ENCODE data around the gene GGA3. TPM values are rescaled to one million over a fixed set of nuclear protein-coding genes. Genes with fewer than 3 reads are reported as not detected.

GGA3 gene
- polyA plus RNA-seq, 1 donor = 41.3 TPM

DNA sequence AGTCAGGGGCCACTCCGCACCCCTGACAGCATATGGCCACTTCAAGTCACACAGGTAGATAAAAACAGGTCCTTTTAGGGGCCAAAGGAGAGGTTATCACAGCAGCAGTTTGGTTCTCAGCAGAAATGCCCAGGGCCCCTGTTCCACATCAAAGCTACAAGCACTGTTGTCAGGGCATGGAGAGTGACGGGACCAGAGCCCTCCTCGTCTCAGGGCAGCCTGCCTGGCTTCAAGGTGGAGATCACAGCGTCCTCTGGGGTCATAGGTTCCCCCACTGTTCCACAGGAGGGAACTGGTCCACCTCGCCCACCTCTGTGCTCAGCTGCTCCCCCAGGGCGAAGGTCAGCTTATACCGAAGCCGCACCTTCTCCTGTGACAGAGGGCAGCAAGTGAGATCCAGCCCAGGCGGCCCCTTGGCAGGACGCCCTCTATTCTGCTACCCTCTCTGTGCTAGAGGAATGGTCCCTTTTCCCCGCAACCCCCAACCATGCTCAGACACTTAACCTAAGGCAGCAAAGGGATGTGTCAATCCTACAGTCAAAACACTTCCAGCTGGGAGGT, 23.3 kb downstream of the GGA3 start:
- Histone ChIP-seq H3K4me3 (ENCODE audit: low read length) (no peak overlapping the region), H3K9me3 (ENCODE audit: control insufficient read depth, low read depth, low read length) (no peaks in the 10 kb centered on the region), H3K4me1 (ENCODE audit: control insufficient read depth, insufficient read depth, low read length) (peaks cover 41% of the 10 kb centered on the region), H3K27me3 (ENCODE audit: control insufficient read depth, insufficient read depth, low read length) (no peaks in the 10 kb centered on the region), H3K36me3 (ENCODE audit: control insufficient read depth, insufficient read depth, low read length) (peaks cover 88% of the 10 kb centered on the region), H3K27ac (ENCODE audit: low read length) (peak overlapping the region; percentile 37)
- peak; percentile 37 to 71 for DNase-seq
- no CpG with 5 or more reads among the region's 11 CpGs for whole genome bisulfite sequencing (ENCODE audit: insufficient coverage, low lambda C conversion rate)

DNA sequence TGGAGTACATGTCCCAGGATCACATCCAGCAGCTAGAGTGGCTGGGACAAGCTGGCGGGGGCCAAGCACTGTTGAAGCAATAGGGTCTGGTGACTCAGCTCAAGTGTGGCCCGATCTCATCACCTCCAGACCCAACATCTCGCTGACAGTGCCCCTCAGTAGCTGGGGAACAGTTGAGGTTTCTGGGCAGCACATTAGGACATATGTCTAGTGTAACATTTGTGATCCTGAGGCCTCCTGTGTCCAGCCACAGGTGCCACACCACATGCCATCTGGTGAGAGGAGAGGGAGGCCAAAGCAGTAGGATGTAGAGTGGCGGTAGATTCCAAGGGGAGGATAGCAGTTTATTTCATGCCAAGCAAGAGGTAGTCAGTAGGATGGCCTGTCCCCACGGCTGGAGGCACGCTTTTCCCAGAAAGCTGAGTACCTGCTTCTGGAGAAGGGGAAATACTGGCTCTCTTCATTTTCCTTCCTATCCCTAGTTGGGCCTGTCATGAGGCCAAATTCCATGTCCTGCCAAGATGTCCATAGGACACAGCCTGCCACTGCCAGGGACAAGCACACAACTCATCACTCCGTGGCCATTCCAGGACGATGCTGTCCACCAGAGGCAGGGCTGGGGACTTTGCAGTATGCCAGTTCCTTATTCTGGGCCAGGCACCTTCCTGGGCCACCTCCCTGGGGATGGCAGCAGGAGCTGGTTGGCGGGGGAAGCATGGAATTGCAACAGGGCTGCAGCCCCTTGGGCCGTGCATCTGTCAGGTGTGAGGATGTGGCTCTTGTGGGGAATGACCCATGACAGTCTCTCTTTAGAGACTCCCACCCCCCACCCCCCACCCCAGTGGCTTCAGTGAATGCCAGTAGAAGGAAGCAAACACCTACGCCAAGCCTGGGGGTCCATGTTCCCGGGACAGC, 24.0 kb downstream of the GGA3 start:
- no peak overlapping the region for H3K27ac ChIP-seq (ENCODE audit: low read length)
- no peaks in the 10 kb centered on the region for H3K9me3 ChIP-seq (ENCODE audit: control insufficient read depth, low read depth, low read length)
- H3K36me3 ChIP-seq (ENCODE audit: control insufficient read depth, insufficient read depth, low read length) = peaks cover 88% of the 10 kb centered on the region
- WGBS (ENCODE audit: insufficient coverage, low lambda C conversion rate) = no CpG with 5 or more reads among the region's 12 CpGs
- peaks cover 41% of the 10 kb centered on the region for H3K4me1 ChIP-seq (ENCODE audit: control insufficient read depth, insufficient read depth, low read length)
- DNase-seq = no peak
- no peaks in the 10 kb centered on the region for H3K27me3 ChIP-seq (ENCODE audit: control insufficient read depth, insufficient read depth, low read length)
- H3K4me3 ChIP-seq (ENCODE audit: low read length) = no peak overlapping the region

DNA sequence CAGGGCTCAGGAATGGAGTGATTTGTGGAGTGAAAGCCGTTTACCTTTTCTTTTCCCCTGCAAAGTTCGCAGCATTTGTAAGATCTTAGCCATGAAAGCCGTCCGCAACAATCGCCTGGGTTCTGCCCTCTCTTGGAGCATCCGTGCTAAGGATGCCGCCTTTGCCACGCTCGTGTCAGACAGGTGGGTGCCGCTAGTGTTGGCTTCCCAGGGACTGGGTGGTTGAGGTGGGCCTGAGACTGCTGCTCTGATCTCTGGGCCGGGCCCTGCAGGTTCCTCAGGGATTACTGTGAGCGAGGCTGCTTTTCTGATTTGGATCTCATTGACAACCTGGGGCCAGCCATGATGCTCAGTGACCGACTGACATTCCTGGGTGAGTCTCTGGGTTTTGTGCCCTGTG, 28.6 kb downstream of the GGA3 start:
- no peak overlapping the region for H3K27ac ChIP-seq (ENCODE audit: low read length)
- H3K36me3 ChIP-seq (ENCODE audit: control insufficient read depth, insufficient read depth, low read length) = peaks cover 86% of the 10 kb centered on the region
- H3K27me3 ChIP-seq (ENCODE audit: control insufficient read depth, insufficient read depth, low read length) = no peaks in the 10 kb centered on the region
- no peaks in the 10 kb centered on the region for H3K9me3 ChIP-seq (ENCODE audit: control insufficient read depth, low read depth, low read length)
- no CpG with 5 or more reads among the region's 13 CpGs for WGBS (ENCODE audit: insufficient coverage, low lambda C conversion rate)
- H3K4me1 ChIP-seq (ENCODE audit: control insufficient read depth, insufficient read depth, low read length) = peaks cover under 1% of the 10 kb centered on the region
- no peak for DNase-seq
- H3K4me3 ChIP-seq (ENCODE audit: low read length) = no peak overlapping the region

DNA sequence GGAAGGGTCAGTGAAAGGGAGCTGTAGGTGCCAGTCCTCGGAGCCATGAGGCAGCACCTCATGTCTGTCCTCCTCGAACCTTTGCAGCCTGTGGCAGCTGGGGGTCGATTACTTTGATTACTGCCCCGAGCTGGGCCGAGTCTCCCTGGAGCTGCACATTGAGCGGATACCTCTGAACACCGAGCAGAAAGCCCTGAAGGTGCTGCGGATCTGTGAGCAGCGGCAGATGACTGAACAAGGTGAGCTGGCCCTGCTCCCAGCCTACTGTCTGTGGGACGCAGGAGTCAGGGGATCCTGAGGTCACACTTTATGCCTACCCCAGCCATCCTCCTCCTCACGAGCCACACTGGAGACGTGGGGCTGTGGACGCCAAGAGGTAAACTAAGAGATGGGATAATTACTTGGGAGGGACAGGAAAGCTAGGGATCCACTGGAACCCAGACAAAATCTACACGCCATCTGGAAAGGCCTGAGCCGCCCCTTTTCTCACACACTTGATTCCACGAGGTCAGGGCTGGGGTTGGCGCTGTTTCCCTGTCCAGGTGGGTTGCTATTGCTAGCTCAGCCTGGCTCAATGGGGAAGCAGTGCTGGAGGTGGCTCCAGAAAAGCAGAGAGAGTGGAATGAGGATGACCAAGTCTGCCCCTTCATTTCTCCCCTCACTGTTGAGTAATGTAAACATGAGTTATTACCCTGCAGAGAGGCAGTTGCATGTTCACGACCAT, 29.5 kb downstream of the GGA3 start:
- Histone ChIP-seq H3K9me3 (ENCODE audit: control insufficient read depth, low read depth, low read length) (no peaks in the 10 kb centered on the region), H3K36me3 (ENCODE audit: control insufficient read depth, insufficient read depth, low read length) (peaks cover 81% of the 10 kb centered on the region), H3K4me1 (ENCODE audit: control insufficient read depth, insufficient read depth, low read length) (no peaks in the 10 kb centered on the region), H3K27me3 (ENCODE audit: control insufficient read depth, insufficient read depth, low read length) (no peaks in the 10 kb centered on the region), H3K27ac (ENCODE audit: low read length) (no peak overlapping the region), H3K4me3 (ENCODE audit: low read length) (no peak overlapping the region)
- no peak for DNase-seq
- no CpG with 5 or more reads among the region's 18 CpGs for WGBS (ENCODE audit: insufficient coverage, low lambda C conversion rate)

DNA sequence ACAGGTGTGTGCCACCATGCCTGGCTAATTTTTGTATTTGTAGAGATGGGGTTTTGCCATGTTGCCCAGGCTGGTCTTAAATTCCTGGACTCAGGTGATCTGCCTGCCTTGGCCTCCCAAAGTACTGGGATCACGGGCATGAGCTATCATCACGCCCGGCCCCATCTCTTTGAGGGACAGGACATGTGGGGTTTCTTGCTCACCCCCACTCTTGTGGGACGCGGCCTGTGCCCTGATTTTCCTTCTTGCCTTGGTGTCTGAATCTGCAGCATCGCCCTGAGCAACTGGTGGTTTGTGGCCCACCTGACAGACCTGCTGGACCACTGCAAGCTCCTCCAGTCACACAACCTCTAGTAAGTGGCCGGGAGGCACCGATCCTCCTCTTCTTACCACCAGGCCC, 30.3 kb downstream of the GGA3 start:
- Histone ChIP-seq H3K4me1 (ENCODE audit: control insufficient read depth, insufficient read depth, low read length) (no peaks in the 10 kb centered on the region), H3K9me3 (ENCODE audit: control insufficient read depth, low read depth, low read length) (no peaks in the 10 kb centered on the region), H3K4me3 (ENCODE audit: low read length) (no peak overlapping the region), H3K27ac (ENCODE audit: low read length) (no peak overlapping the region), H3K36me3 (ENCODE audit: control insufficient read depth, insufficient read depth, low read length) (peaks cover 81% of the 10 kb centered on the region), H3K27me3 (ENCODE audit: control insufficient read depth, insufficient read depth, low read length) (no peaks in the 10 kb centered on the region)
- WGBS (ENCODE audit: insufficient coverage, low lambda C conversion rate) = 100% methylated on average over 4 of the region's 8 CpGs
- DNase-seq = no peak

DNA sequence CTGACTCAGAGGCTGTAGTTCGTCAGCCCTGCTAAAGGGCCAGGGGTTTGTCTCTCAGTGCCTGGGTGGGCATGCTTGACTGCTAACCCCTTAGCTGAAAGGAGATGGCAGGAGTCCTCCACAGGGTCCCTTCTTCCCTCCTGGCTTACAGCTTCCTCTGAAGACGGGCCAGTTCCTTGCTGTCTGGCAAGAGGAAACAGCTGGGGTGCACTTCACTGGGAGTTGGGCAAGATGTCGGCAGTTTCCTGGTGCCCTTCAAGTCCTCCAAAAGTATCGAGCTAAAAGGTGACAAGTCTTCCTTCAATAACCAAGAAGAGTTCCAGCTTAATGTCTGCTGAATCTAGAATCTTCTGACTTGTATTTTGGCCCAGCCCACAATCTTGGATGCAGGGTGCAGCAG, 32.6 kb downstream of the GGA3 start:
- Histone ChIP-seq H3K4me3 (ENCODE audit: low read length) (no peak overlapping the region), H3K9me3 (ENCODE audit: control insufficient read depth, low read depth, low read length) (no peaks in the 10 kb centered on the region), H3K27ac (ENCODE audit: low read length) (no peak overlapping the region), H3K4me1 (ENCODE audit: control insufficient read depth, insufficient read depth, low read length) (no peaks in the 10 kb centered on the region), H3K36me3 (ENCODE audit: control insufficient read depth, insufficient read depth, low read length) (peaks cover 82% of the 10 kb centered on the region), H3K27me3 (ENCODE audit: control insufficient read depth, insufficient read depth, low read length) (no peaks in the 10 kb centered on the region)
- DNase-seq = no peak
- WGBS (ENCODE audit: insufficient coverage, low lambda C conversion rate) = no CpG with 5 or more reads among the region's 4 CpGs

DNA sequence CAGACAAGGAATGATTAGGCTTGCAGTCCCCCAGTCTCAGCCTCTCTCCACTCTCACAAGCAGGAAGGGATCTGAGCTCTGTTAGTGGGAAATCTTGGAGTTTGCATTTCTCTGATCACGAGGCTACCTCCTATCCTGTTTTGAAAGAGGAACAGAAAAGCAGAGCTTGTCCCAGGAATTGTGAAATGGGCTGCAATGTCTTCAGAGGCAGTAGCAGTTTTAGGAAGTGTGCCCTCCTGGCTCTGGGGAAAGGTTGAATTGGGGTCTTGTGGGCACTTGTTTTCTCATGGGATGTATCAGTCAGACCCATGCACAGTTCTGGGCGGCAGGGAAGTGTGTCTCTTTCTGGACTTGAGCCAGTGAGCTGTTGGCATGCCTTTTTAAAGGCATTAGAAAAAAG, 33.1 kb downstream of the GGA3 start:
- Histone ChIP-seq H3K27ac (ENCODE audit: low read length) (no peak overlapping the region), H3K9me3 (ENCODE audit: control insufficient read depth, low read depth, low read length) (no peaks in the 10 kb centered on the region), H3K27me3 (ENCODE audit: control insufficient read depth, insufficient read depth, low read length) (no peaks in the 10 kb centered on the region), H3K4me3 (ENCODE audit: low read length) (no peak overlapping the region), H3K4me1 (ENCODE audit: control insufficient read depth, insufficient read depth, low read length) (no peaks in the 10 kb centered on the region), H3K36me3 (ENCODE audit: control insufficient read depth, insufficient read depth, low read length) (peaks cover 82% of the 10 kb centered on the region)
- no CpG with 5 or more reads among the region's 2 CpGs for WGBS (ENCODE audit: insufficient coverage, low lambda C conversion rate)
- no peak for DNase-seq

DNA sequence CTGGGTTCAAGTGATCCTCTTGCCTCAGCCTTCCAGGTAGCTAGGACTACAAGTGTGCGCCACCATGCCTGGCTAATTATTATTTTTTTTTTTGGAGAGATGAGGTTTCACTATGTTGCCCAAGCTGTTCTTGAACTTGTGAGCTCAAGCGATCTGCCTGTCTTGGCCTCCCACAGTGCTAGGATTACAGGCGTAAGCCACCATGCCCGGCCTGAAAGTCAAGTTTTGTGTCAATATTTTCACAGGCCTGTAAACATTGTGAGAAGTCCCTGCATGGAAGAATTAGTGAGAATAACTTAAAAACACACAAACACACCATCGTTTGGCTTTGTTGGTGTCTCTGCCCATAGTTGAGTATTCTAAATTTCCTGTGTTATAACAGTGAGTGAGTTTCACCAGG, 33.7 kb downstream of the GGA3 start:
- Histone ChIP-seq H3K4me3 (ENCODE audit: low read length) (no peak overlapping the region), H3K27ac (ENCODE audit: low read length) (no peak overlapping the region), H3K4me1 (ENCODE audit: control insufficient read depth, insufficient read depth, low read length) (no peaks in the 10 kb centered on the region), H3K27me3 (ENCODE audit: control insufficient read depth, insufficient read depth, low read length) (no peaks in the 10 kb centered on the region), H3K9me3 (ENCODE audit: control insufficient read depth, low read depth, low read length) (no peaks in the 10 kb centered on the region), H3K36me3 (ENCODE audit: control insufficient read depth, insufficient read depth, low read length) (peaks cover 82% of the 10 kb centered on the region)
- DNase-seq = no peak
- WGBS (ENCODE audit: insufficient coverage, low lambda C conversion rate) = no CpG with 5 or more reads among the region's 5 CpGs

DNA sequence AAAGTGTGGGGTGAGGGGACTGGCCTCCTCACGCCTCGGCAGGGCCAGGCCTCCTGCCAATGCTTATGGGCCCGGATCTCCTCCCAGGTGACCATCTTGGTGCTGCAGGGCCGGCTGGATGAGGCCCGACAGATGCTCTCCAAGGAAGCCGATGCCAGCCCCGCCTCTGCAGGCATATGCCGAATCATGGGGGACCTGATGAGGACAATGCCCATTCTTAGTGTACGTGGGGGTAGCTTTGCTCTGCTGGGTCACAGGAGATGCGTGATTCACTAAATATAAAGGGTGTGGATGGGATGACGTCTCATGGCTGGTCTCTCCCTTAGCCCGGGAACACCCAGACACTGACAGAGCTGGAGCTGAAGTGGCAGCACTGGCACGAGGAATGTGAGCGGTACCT, 36.4 kb downstream of the GGA3 start:
- no peaks in the 10 kb centered on the region for H3K4me1 ChIP-seq (ENCODE audit: control insufficient read depth, insufficient read depth, low read length)
- H3K27ac ChIP-seq (ENCODE audit: low read length) = no peak overlapping the region
- no peak overlapping the region for H3K4me3 ChIP-seq (ENCODE audit: low read length)
- WGBS (ENCODE audit: insufficient coverage, low lambda C conversion rate) = no CpG with 5 or more reads among the region's 14 CpGs
- no peak for DNase-seq
- no peaks in the 10 kb centered on the region for H3K9me3 ChIP-seq (ENCODE audit: control insufficient read depth, low read depth, low read length)
- H3K36me3 ChIP-seq (ENCODE audit: control insufficient read depth, insufficient read depth, low read length) = peaks cover 68% of the 10 kb centered on the region
- no peaks in the 10 kb centered on the region for H3K27me3 ChIP-seq (ENCODE audit: control insufficient read depth, insufficient read depth, low read length)

DNA sequence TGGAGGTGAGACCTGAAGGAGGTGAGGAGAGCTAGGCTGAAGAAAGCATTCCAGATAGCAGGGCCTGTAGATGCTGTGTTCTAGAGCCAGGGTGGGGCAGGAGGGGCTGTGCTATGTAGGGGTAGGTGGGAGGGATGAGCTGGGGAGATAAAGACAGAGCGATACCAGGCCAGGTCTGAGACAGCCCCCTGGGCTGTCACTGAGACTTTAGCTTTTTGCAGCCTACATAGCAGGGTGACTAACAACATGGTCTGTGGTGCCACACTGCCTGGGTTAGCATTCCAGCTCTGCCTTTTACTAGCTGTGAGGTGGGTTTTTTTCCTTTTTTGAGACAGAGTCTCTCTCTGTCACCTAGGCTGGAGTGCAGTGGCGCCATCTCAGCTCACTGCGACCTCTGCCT, 41.6 kb downstream of the GGA3 start:
- no peak overlapping the region for H3K27ac ChIP-seq (ENCODE audit: low read length)
- no peak overlapping the region for H3K4me3 ChIP-seq (ENCODE audit: low read length)
- no peaks in the 10 kb centered on the region for H3K9me3 ChIP-seq (ENCODE audit: control insufficient read depth, low read depth, low read length)
- WGBS (ENCODE audit: insufficient coverage, low lambda C conversion rate) = no CpG with 5 or more reads among the region's 3 CpGs
- H3K4me1 ChIP-seq (ENCODE audit: control insufficient read depth, insufficient read depth, low read length) = no peaks in the 10 kb centered on the region
- DNase-seq = no peak
- H3K36me3 ChIP-seq (ENCODE audit: control insufficient read depth, insufficient read depth, low read length) = peaks cover 71% of the 10 kb centered on the region
- no peaks in the 10 kb centered on the region for H3K27me3 ChIP-seq (ENCODE audit: control insufficient read depth, insufficient read depth, low read length)
